ENCODE measurements around the gene CKS2.

The CKS2 gene

GRCh38 chr9:89346696-89347095 lies 35.7 kb downstream of the CKS2 start:
- Histone ChIP-seq H3K9me2 (replicated peaks; ENCODE audit: control insufficient read depth, low read length) (no peaks in the 10 kb centered on the region), H3K9me3 (ENCODE audit: control insufficient read depth, insufficient read depth, low read length) (no peaks in the 10 kb centered on the region), H3K4me2 (ENCODE audit: low read length) (no peak overlapping the region), H3K27ac (ENCODE audit: low read depth, low read length) (no peak overlapping the region), H4K20me1 (ENCODE audit: control insufficient read depth, insufficient read depth, low read depth, low read length) (no peaks in the 10 kb centered on the region), H3K27me3 (ENCODE audit: control insufficient read depth, low read length) (no peaks in the 10 kb centered on the region), H3K79me2 (ENCODE audit: control insufficient read depth, low read length) (peaks cover 7% of the 10 kb centered on the region; the same call in 1 of the 2 replicates), H3F3A (ENCODE audit: control insufficient read depth, insufficient read depth) (no peaks in the 10 kb centered on the region), H3K4me1 (ENCODE audit: control insufficient read depth, low read length) (no peaks in the 10 kb centered on the region), H3K4me3 (ENCODE audit: low read length) (no peak overlapping the region), H3K36me3 (ENCODE audit: control insufficient read depth, low read length) (peaks cover 99% of the 10 kb centered on the region)
- TF ChIP-seq, protein P1, sequence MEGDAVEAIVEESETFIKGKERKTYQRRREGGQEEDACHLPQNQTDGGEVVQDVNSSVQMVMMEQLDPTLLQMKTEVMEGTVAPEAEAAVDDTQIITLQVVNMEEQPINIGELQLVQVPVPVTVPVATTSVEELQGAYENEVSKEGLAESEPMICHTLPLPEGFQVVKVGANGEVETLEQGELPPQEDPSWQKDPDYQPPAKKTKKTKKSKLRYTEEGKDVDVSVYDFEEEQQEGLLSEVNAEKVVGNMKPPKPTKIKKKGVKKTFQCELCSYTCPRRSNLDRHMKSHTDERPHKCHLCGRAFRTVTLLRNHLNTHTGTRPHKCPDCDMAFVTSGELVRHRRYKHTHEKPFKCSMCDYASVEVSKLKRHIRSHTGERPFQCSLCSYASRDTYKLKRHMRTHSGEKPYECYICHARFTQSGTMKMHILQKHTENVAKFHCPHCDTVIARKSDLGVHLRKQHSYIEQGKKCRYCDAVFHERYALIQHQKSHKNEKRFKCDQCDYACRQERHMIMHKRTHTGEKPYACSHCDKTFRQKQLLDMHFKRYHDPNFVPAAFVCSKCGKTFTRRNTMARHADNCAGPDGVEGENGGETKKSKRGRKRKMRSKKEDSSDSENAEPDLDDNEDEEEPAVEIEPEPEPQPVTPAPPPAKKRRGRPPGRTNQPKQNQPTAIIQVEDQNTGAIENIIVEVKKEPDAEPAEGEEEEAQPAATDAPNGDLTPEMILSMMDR (IDR thresholded peaks at IDR 0.05; ENCODE audit: low read depth, low read length, poor library complexity, severe bottlenecking), result no peak
- TF ChIP-seq EZH2phosphoT487 (IDR thresholded peaks at IDR 0.05; ENCODE audit: borderline replicate concordance, low read length), result no peak

DNA sequence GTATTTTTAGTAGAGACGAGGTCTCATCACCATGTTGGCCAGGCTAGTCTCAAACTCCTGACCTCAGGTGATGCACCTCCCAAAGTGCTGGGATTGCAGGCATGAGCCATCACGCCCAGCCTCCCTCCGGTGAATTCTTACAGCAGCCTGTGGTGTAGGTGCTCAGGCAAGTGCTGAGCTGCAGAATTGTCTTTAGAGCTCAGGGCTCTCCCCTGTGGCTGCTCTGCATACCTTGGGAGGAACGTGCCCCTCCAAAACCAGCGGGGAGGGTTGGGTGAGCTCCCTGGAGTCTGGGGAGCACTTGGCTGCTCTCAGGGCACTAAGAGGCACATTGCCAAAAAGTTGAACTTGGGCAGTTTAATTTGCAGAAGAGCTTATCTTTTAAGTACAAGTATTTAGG lies 36.7 kb downstream of the CKS2 start:
- Histone ChIP-seq H3K9me2 (replicated peaks; ENCODE audit: control insufficient read depth, low read length) (no peaks in the 10 kb centered on the region), H3K27me3 (ENCODE audit: control insufficient read depth, low read length) (no peaks in the 10 kb centered on the region), H3K4me3 (ENCODE audit: low read length) (no peak overlapping the region), H3K36me3 (ENCODE audit: control insufficient read depth, low read length) (peaks cover 98% of the 10 kb centered on the region), H3K4me2 (ENCODE audit: low read length) (no peak overlapping the region), H3K9me3 (ENCODE audit: control insufficient read depth, insufficient read depth, low read length) (no peaks in the 10 kb centered on the region), H3F3A (ENCODE audit: control insufficient read depth, insufficient read depth) (no peaks in the 10 kb centered on the region), H3K4me1 (ENCODE audit: control insufficient read depth, low read length) (no peaks in the 10 kb centered on the region), H3K79me2 (ENCODE audit: control insufficient read depth, low read length) (peaks cover 7% of the 10 kb centered on the region; the same call in 1 of the 2 replicates), H4K20me1 (ENCODE audit: control insufficient read depth, insufficient read depth, low read depth, low read length) (no peaks in the 10 kb centered on the region), H3K27ac (ENCODE audit: low read depth, low read length) (no peak overlapping the region)
- TF ChIP-seq, protein P1 (IDR thresholded peaks at IDR 0.05; ENCODE audit: low read depth, low read length, poor library complexity, severe bottlenecking), result no peak
- no peak for TF ChIP-seq EZH2phosphoT487 (IDR thresholded peaks at IDR 0.05; ENCODE audit: borderline replicate concordance, low read length)

DNA sequence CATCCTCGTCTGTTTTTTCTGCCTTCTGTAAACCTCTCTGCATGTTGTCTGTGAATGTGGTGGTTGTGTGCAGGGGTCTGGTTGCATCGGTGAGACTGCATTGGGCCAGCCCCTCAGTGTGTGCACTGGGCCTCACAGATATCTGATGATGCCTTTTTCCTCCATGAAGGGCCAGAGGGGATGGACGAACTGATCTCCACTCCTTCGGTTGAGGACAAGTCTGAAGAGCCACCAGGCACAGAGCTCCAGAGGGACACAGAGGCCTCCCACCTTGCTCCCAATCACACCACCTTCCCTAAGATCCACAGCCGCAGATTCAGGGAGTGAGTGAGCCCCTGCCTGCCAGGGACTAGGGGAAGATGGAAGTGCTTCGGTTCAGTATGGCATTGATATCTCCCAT lies 38.6 kb downstream of the CKS2 start:
- no peak overlapping the region for H3K4me3 ChIP-seq (ENCODE audit: low read length)
- no peak for TF ChIP-seq EZH2phosphoT487 (IDR thresholded peaks at IDR 0.05; ENCODE audit: borderline replicate concordance, low read length)
- TF ChIP-seq, protein P1 (IDR thresholded peaks at IDR 0.05; ENCODE audit: low read depth, low read length, poor library complexity, severe bottlenecking), result no peak
- H3F3A ChIP-seq (ENCODE audit: control insufficient read depth, insufficient read depth), result no peaks in the 10 kb centered on the region
- peaks cover 98% of the 10 kb centered on the region for H3K36me3 ChIP-seq (ENCODE audit: control insufficient read depth, low read length)
- no peaks in the 10 kb centered on the region for H4K20me1 ChIP-seq (ENCODE audit: control insufficient read depth, insufficient read depth, low read depth, low read length)
- H3K4me2 ChIP-seq (ENCODE audit: low read length), result no peak overlapping the region
- no peak overlapping the region for H3K27ac ChIP-seq (ENCODE audit: low read depth, low read length)
- H3K9me2 ChIP-seq (replicated peaks; ENCODE audit: control insufficient read depth, low read length), result no peaks in the 10 kb centered on the region
- no peaks in the 10 kb centered on the region for H3K9me3 ChIP-seq (ENCODE audit: control insufficient read depth, insufficient read depth, low read length)
- peaks cover 7% of the 10 kb centered on the region; the same call in 1 of the 2 replicates for H3K79me2 ChIP-seq (ENCODE audit: control insufficient read depth, low read length)
- H3K4me1 ChIP-seq (ENCODE audit: control insufficient read depth, low read length), result no peaks in the 10 kb centered on the region
- H3K27me3 ChIP-seq (ENCODE audit: control insufficient read depth, low read length), result no peaks in the 10 kb centered on the region
